Measurements from ENCODE around the gene ELOB. TPM values are rescaled to one million over a fixed set of nuclear protein-coding genes. Genes with fewer than 3 reads are reported as not detected.

ELOB gene
- total RNA-seq, 1 experiment from 2014 or later: 319 TPM

- H4K20me1 ChIP-seq (ENCODE audit: control insufficient read depth, insufficient read depth, insufficient read length): no peaks in the 10 kb centered on the region
- no peak overlapping the region for H3K4ac ChIP-seq (ENCODE audit: low read depth, low read length)
- no peak for DNase-seq
- no CpG with 5 or more reads among the region's 1 CpG for whole genome bisulfite sequencing (ENCODE audit: extremely low coverage, insufficient read length, low lambda C conversion rate)
- no peaks in the 10 kb centered on the region for H3K4me1 ChIP-seq (ENCODE audit: insufficient read depth, low read length)
- peaks cover 0 to 4% (median 0%) of the 10 kb centered on the region in 3 experiments; a peak in 2 of 7 replicates for H3K36me3 Mint-ChIP-seq (ENCODE audit: insufficient read depth in 1 of 3, low read depth in 3 of 3)
- H4K8ac ChIP-seq (replicated peaks; ENCODE audit: insufficient read length, low read depth, low read length): no peak overlapping the region
- no peak overlapping the region for H2AFZ ChIP-seq (ENCODE audit: low read length)
- H3K9ac ChIP-seq (ENCODE audit: extremely low read depth, insufficient read length, low read length): no peak overlapping the region
- no peak overlapping the region for H3T11ph ChIP-seq (ENCODE audit: low read length)
- H2BK12ac ChIP-seq (ENCODE audit: insufficient read length, low read depth, low read length): no peak overlapping the region
- H2BK20ac ChIP-seq (ENCODE audit: low read depth, low read length, poor library complexity, severe bottlenecking): no peak overlapping the region
- no peak overlapping the region for H3K27ac Mint-ChIP-seq
- no peaks in the 10 kb centered on the region for H3K79me2 ChIP-seq (ENCODE audit: insufficient read depth, low read length)
- no peaks in the 10 kb centered on the region for H3K27me3 ChIP-seq (ENCODE audit: insufficient read depth, low read length)
- H3K23me2 ChIP-seq (ENCODE audit: insufficient read length, low read depth, low read length, poor library complexity, severe bottlenecking): no peaks in the 10 kb centered on the region
- H2AK5ac ChIP-seq (ENCODE audit: insufficient read length, low read length): no peak overlapping the region
- peaks cover 17% of the 10 kb centered on the region for H3K27me3 Mint-ChIP-seq (ENCODE audit: low read depth)
- H4K91ac ChIP-seq (ENCODE audit: insufficient read length, low read depth, low read length): no peak overlapping the region
- H2BK5ac ChIP-seq (ENCODE audit: insufficient read length, low read length): no peak overlapping the region
- H3K9me3 ChIP-seq (ENCODE audit: control insufficient read depth, low read depth, low read length): peaks cover 10% of the 10 kb centered on the region
- no peaks in the 10 kb centered on the region for H3K79me1 ChIP-seq (ENCODE audit: insufficient read depth, low read depth, low read length, poor library complexity, severe bottlenecking)
- no peak overlapping the region for H2BK15ac ChIP-seq (ENCODE audit: low read depth, low read length)
- no peak overlapping the region for H4K5ac ChIP-seq (ENCODE audit: insufficient read length, low read depth, low read length)
- H3K9me3 Mint-ChIP-seq: peaks cover 20 to 21% of the 10 kb centered on the region in 2 experiments
- no peak overlapping the region for H3K18ac ChIP-seq (ENCODE audit: insufficient read length, low read depth, low read length)
- no peak overlapping the region for H3K23ac ChIP-seq (ENCODE audit: insufficient read length, low read depth, low read length)
- H3K56ac ChIP-seq (ENCODE audit: insufficient read length, low read depth, low read length): no peak overlapping the region
- peaks cover 5 to 8% of the 10 kb centered on the region in 2 experiments; a peak in 3 of 4 replicates for H3K4me1 Mint-ChIP-seq
- no peak overlapping the region for H3K4me2 ChIP-seq (ENCODE audit: insufficient read depth, insufficient read length, low read length)
- no peak overlapping the region for H3K4me3 Mint-ChIP-seq
- no peak for TF ChIP-seq CTCF (conservative IDR thresholded peaks at IDR 0.05)
- H3K14ac ChIP-seq (ENCODE audit: insufficient read depth, low read length): no peak overlapping the region
- H2BK120ac ChIP-seq (ENCODE audit: low read depth, low read length, poor library complexity, severe bottlenecking): no peak overlapping the region
- H3K27ac ChIP-seq (ENCODE audit: insufficient read length, low read depth, low read length): no peak overlapping the region
These were observed 22.8 kb upstream of the ELOB start for GRCh38 chr16:2799859-2800226.
